NCI-H1048 (cell line): ENCODE results near the gene CAB39L.
"Not testable (repeated sequence)": the region's sequence is repeated elsewhere in the genome, so short reads cannot be mapped to it uniquely, and the experiment has no call there.

ENCODE experiments used
- DNase-seq: peaks from one replicate; lab custom pipeline; 2025; lab: John Stamatoyannopoulos, UW

The CAB39L gene

GRCh38 chr13:49343731-49344130 is 100.1 kb downstream of the CAB39L start:
- DNase-seq: no peak

- DNase-seq: no peak
These were observed 100.6 kb downstream of the CAB39L start for GRCh38 chr13:49343255-49343654.

- DNase-seq: no peak
These were observed 101.4 kb downstream of the CAB39L start for GRCh38 chr13:49342454-49342853.

- DNase-seq: no peak
These were observed 101.9 kb downstream of the CAB39L start for GRCh38 chr13:49341941-49342340.

GRCh38 chr13:49341517-49341916 is 102.3 kb downstream of the CAB39L start:
- no peak for DNase-seq

- no peak for DNase-seq
These were observed 103.7 kb downstream of the CAB39L start for GRCh38 chr13:49340161-49340560.

GRCh38 chr13:49336655-49337054 is 107.2 kb downstream of the CAB39L start:
- no peak for DNase-seq

- DNase-seq: no peak
These were observed 113.4 kb downstream of the CAB39L start for GRCh38 chr13:49330546-49330864.

GRCh38 chr13:49329831-49330545 is 113.9 kb downstream of the CAB39L start:
- no peak for DNase-seq

- not testable (repeated sequence) for DNase-seq
These were observed 116.7 kb downstream of the CAB39L start for GRCh38 chr13:49327145-49327544.

GRCh38 chr13:49326222-49326917 is 117.5 kb downstream of the CAB39L start:
- DNase-seq: no peak

- no peak for DNase-seq
These were observed 120.5 kb downstream of the CAB39L start for GRCh38 chr13:49323344-49323743.

- no peak for DNase-seq
These were observed 121.2 kb downstream of the CAB39L start for GRCh38 chr13:49322702-49323101.

GRCh38 chr13:49320975-49321374 is 122.9 kb downstream of the CAB39L start:
- DNase-seq: no peak

GRCh38 chr13:49319951-49320350 is 123.9 kb downstream of the CAB39L start:
- no peak for DNase-seq

- DNase-seq: no peak
These were observed 124.3 kb downstream of the CAB39L start for GRCh38 chr13:49319551-49319950.

- no peak for DNase-seq
These were observed 127.9 kb downstream of the CAB39L start for GRCh38 chr13:49315756-49316482.

- no peak for DNase-seq
These were observed 128.8 kb downstream of the CAB39L start for GRCh38 chr13:49315036-49315565.

GRCh38 chr13:49314344-49314882 is 129.5 kb downstream of the CAB39L start:
- DNase-seq: no peak

- no peak for DNase-seq
These were observed 132.0 kb downstream of the CAB39L start for GRCh38 chr13:49311816-49312215.

- DNase-seq: no peak
These were observed 133.6 kb downstream of the CAB39L start for GRCh38 chr13:49310251-49310650.

- no peak for DNase-seq
These were observed 134.9 kb downstream of the CAB39L start for GRCh38 chr13:49308921-49309408.
